A549 (cell line): Measurements from ENCODE around the gene PPP2R2D.

Experiments used
- BHLHE40 ChIP-seq: IDR thresholded peaks from 2 replicates; pipeline ENCODE4 v1.6.1; 2012; ENCODE audit warnings: low read depth, low read length, inconsistent platforms
- CBX8 ChIP-seq: fragments of 200-600 bp; sonication (generic); IDR thresholded peaks from 2 replicates; pipeline ENCODE4 v1.6.1; 2016
- EHF ChIP-seq: fragments of 250-450 bp; sonication (Bioruptor Pico); IDR thresholded peaks from 2 replicates; pipeline ENCODE4 v1.5.0; 2020; ENCODE audit warnings: mild to moderate bottlenecking
- EP300 ChIP-seq, 2 experiments: fragments of >200 bp; sonication (Bioruptor Twin); formaldehyde crosslinking; IDR thresholded peaks; 2 replicates in 1 of 2; 3 replicates in 1 of 2; pipeline ENCODE4 v1.6.1; 2016 to 2017
- FOSB ChIP-seq: fragments of 250-450 bp; sonication (Bioruptor Pico); IDR thresholded peaks from 2 replicates; pipeline ENCODE4 v1.5.0; 2020; ENCODE audit warnings: mild to moderate bottlenecking, moderate library complexity
- KDM5A ChIP-seq: fragments of 200-600 bp; sonication (generic); IDR thresholded peaks from 2 replicates; pipeline ENCODE4 v1.6.1; 2016; ENCODE audit warnings: antibody characterized with exemption, mild to moderate bottlenecking
- POLR2A ChIP-seq: IDR thresholded peaks from 2 replicates; pipeline ENCODE4 v1.6.1; 2012; ENCODE audit warnings: mild to moderate bottlenecking, low read length
- RCOR1 ChIP-seq: fragments of 150-350 bp; IDR thresholded peaks from 2 replicates; pipeline ENCODE4 v1.6.1; 2014; ENCODE audit warnings: antibody characterized with exemption, low read length, low read depth
- SMC3 ChIP-seq: fragments of >200 bp; sonication (Bioruptor Twin); formaldehyde crosslinking; IDR thresholded peaks from 3 replicates; pipeline ENCODE4 v1.6.1; 2018; ENCODE audit warnings: inconsistent platforms
- TF ChIP-seq, protein P1 (sequence below): fragments of >200 bp; sonication (Bioruptor Twin); formaldehyde crosslinking; IDR thresholded peaks from 3 replicates; pipeline ENCODE4 v1.5.1; 2016
- TF ChIP-seq, protein P2 (sequence below): fragments of 200-600 bp; sonication (generic); IDR thresholded peaks from 2 replicates; pipeline ENCODE4 v1.6.1; 2016; ENCODE audit warnings: antibody characterized with exemption, mild to moderate bottlenecking, moderate library complexity
- TF ChIP-seq, protein P3 (sequence below): fragments of 250-450 bp; sonication (Bioruptor Pico); IDR thresholded peaks from 2 replicates; pipeline ENCODE4 v1.5.0; 2021; ENCODE audit warnings: mild to moderate bottlenecking, moderate library complexity, borderline replicate concordance
- TF ChIP-seq, protein P4 (sequence below): IDR thresholded peaks from 2 replicates; pipeline ENCODE4 v1.6.1; 2012; ENCODE audit warnings: low read depth, borderline replicate concordance
- TF ChIP-seq, protein P5 (sequence below): IDR thresholded peaks from 2 replicates; pipeline ENCODE4 v1.6.1; 2012

DNA sequence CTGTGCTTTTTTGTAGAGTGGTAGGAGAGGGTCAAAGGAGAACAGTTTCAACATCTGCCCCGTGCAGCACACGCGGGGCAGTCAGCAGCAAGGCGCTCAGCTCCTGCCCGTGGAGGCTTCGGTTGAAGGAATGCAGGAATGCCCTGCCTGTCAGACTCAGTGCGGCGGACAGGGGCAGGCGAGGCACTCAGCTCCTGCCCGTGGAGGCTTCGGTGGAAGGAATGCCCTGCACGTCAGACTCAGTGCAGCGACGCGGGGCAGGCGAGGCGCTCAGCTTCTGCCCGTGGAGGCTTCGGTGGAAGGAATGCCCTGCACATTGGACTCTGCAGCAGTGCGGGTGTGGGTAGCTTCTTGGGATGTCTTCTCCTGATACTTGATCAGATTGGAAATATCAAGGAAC lies 37.0 kb downstream of the PPP2R2D start:
- TF ChIP-seq CBX8 (no peak), EP300 (IDR thresholded peaks at IDR 0.05) (no peak), BHLHE40 (no peak), FOSB (CRISPR knock-in tag) (no peak), POLR2A (no peak), KDM5A (no peak), SMC3 (no peak), RCOR1 (no peak), EHF (no peak)
- TF ChIP-seq, protein P1, sequence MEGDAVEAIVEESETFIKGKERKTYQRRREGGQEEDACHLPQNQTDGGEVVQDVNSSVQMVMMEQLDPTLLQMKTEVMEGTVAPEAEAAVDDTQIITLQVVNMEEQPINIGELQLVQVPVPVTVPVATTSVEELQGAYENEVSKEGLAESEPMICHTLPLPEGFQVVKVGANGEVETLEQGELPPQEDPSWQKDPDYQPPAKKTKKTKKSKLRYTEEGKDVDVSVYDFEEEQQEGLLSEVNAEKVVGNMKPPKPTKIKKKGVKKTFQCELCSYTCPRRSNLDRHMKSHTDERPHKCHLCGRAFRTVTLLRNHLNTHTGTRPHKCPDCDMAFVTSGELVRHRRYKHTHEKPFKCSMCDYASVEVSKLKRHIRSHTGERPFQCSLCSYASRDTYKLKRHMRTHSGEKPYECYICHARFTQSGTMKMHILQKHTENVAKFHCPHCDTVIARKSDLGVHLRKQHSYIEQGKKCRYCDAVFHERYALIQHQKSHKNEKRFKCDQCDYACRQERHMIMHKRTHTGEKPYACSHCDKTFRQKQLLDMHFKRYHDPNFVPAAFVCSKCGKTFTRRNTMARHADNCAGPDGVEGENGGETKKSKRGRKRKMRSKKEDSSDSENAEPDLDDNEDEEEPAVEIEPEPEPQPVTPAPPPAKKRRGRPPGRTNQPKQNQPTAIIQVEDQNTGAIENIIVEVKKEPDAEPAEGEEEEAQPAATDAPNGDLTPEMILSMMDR, result no peak
- TF ChIP-seq, protein P2, sequence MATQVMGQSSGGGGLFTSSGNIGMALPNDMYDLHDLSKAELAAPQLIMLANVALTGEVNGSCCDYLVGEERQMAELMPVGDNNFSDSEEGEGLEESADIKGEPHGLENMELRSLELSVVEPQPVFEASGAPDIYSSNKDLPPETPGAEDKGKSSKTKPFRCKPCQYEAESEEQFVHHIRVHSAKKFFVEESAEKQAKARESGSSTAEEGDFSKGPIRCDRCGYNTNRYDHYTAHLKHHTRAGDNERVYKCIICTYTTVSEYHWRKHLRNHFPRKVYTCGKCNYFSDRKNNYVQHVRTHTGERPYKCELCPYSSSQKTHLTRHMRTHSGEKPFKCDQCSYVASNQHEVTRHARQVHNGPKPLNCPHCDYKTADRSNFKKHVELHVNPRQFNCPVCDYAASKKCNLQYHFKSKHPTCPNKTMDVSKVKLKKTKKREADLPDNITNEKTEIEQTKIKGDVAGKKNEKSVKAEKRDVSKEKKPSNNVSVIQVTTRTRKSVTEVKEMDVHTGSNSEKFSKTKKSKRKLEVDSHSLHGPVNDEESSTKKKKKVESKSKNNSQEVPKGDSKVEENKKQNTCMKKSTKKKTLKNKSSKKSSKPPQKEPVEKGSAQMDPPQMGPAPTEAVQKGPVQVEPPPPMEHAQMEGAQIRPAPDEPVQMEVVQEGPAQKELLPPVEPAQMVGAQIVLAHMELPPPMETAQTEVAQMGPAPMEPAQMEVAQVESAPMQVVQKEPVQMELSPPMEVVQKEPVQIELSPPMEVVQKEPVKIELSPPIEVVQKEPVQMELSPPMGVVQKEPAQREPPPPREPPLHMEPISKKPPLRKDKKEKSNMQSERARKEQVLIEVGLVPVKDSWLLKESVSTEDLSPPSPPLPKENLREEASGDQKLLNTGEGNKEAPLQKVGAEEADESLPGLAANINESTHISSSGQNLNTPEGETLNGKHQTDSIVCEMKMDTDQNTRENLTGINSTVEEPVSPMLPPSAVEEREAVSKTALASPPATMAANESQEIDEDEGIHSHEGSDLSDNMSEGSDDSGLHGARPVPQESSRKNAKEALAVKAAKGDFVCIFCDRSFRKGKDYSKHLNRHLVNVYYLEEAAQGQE, result no peak
- TF ChIP-seq, protein P3, sequence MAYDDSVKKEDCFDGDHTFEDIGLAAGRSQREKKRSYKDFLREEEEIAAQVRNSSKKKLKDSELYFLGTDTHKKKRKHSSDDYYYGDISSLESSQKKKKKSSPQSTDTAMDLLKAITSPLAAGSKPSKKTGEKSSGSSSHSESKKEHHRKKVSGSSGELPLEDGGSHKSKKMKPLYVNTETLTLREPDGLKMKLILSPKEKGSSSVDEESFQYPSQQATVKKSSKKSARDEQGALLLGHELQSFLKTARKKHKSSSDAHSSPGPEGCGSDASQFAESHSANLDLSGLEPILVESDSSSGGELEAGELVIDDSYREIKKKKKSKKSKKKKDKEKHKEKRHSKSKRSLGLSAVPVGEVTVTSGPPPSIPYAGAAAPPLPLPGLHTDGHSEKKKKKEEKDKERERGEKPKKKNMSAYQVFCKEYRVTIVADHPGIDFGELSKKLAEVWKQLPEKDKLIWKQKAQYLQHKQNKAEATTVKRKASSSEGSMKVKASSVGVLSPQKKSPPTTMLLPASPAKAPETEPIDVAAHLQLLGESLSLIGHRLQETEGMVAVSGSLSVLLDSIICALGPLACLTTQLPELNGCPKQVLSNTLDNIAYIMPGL (CRISPR knock-in tag), result no peak
- TF ChIP-seq, protein P4, sequence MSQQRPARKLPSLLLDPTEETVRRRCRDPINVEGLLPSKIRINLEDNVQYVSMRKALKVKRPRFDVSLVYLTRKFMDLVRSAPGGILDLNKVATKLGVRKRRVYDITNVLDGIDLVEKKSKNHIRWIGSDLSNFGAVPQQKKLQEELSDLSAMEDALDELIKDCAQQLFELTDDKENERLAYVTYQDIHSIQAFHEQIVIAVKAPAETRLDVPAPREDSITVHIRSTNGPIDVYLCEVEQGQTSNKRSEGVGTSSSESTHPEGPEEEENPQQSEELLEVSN, result no peak
- TF ChIP-seq, protein P5, sequence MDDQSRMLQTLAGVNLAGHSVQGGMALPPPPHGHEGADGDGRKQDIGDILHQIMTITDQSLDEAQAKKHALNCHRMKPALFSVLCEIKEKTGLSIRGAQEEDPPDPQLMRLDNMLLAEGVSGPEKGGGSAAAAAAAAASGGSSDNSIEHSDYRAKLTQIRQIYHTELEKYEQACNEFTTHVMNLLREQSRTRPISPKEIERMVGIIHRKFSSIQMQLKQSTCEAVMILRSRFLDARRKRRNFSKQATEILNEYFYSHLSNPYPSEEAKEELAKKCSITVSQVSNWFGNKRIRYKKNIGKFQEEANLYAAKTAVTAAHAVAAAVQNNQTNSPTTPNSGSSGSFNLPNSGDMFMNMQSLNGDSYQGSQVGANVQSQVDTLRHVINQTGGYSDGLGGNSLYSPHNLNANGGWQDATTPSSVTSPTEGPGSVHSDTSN, result no peak
